Skeletal muscle satellite cell (primary cell): Measurements from ENCODE around the gene KCNT1.
A peak's percentile ranks its signal among the peaks of the same experiment; 100 is the strongest.

ENCODE experiments used
- H3K27me3 ChIP-seq: 2 replicates; pipeline ENCODE4 v1.7.0; 2013; ENCODE audit warnings: low read length; ENCODE audit not compliant: control insufficient read depth, insufficient read depth
- H3K36me3 ChIP-seq: 2 replicates; pipeline ENCODE4 v1.7.0; 2013; ENCODE audit warnings: mild to moderate bottlenecking, control low read depth, low read length; ENCODE audit not compliant: insufficient read depth
- H3K4me1 ChIP-seq: 2 replicates; pipeline ENCODE4 v1.7.0; 2013; ENCODE audit warnings: low read length; ENCODE audit not compliant: control insufficient read depth, insufficient read depth
- H3K4me2 ChIP-seq: 2 replicates; pipeline ENCODE4 v1.7.0; 2013; ENCODE audit warnings: mild to moderate bottlenecking, low read length
- H3K4me3 ChIP-seq: 2 replicates; pipeline ENCODE4 v1.7.0; 2013; ENCODE audit warnings: low read length
- H3K9ac ChIP-seq: 2 replicates; pipeline ENCODE4 v1.7.0; 2013; ENCODE audit warnings: mild to moderate bottlenecking, low read depth, low read length, moderate library complexity
- H3K9me3 ChIP-seq: replicated peaks from 2 replicates; pipeline ENCODE4 v1.7.0; 2013; ENCODE audit warnings: mild to moderate bottlenecking, control low read depth, low read length

The KCNT1 gene

DNA sequence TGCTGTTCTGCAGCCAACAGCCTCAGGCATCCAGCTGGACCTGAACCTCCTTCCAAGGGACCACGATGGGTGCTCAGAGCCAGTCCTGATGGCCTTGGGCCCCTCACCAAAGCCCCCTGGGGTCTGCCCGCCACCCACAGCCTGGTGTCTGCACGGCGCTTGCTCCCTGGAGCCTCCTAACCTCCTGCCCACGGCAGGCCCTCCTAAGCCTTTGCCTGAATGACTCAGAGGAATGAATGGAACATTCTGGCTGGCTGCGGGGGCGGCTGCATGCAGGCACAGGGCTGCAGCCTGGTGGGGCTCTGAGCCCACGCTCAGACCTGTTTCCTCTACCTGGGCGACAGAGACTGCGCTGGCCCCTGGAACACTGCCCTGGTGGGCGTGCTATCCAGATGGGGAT, 9.6 kb upstream of the KCNT1 start:
- peak overlapping the region; percentile 17 for H3K4me2 ChIP-seq
- H3K4me1 ChIP-seq, result peaks cover 8% of the 10 kb centered on the region
- peaks cover 17% of the 10 kb centered on the region for H3K27me3 ChIP-seq
- H3K4me3 ChIP-seq, result no peak overlapping the region
- no peaks in the 10 kb centered on the region for H3K9me3 ChIP-seq
- H3K36me3 ChIP-seq, result no peaks in the 10 kb centered on the region
- no peak overlapping the region for H3K9ac ChIP-seq

DNA sequence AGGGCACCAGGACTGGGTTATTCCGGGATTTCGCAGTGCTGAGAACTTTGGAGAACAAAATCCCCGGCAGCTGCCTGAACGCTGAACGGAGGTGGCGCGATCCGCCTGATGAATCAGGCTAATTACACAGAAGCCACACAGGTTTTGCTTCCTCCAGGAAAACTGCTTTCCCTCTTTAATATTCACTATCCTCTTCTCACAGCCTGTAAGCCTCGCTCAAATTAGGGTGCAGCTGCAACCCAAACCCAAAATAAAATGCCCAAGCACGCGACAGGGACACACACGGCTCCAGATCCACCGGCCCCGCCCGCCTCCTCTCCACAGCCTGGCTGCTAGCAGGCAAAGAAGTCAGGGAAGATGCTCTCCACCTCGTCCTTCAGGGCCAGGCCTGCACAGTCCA, 8.7 kb upstream of the KCNT1 start:
- Histone ChIP-seq H3K4me3 (no peak overlapping the region), H3K4me1 (peaks cover 8% of the 10 kb centered on the region), H3K36me3 (no peaks in the 10 kb centered on the region), H3K9me3 (no peaks in the 10 kb centered on the region), H3K4me2 (no peak overlapping the region), H3K27me3 (peaks cover 17% of the 10 kb centered on the region), H3K9ac (no peak overlapping the region)

GRCh38 chr9:135693771-135694170, 8.2 kb upstream of the KCNT1 start:
- peaks cover 8% of the 10 kb centered on the region for H3K4me1 ChIP-seq
- H3K9me3 ChIP-seq, result no peaks in the 10 kb centered on the region
- no peaks in the 10 kb centered on the region for H3K36me3 ChIP-seq
- peaks cover 17% of the 10 kb centered on the region for H3K27me3 ChIP-seq
- H3K9ac ChIP-seq, result no peak overlapping the region
- no peak overlapping the region for H3K4me3 ChIP-seq
- H3K4me2 ChIP-seq, result no peak overlapping the region

DNA sequence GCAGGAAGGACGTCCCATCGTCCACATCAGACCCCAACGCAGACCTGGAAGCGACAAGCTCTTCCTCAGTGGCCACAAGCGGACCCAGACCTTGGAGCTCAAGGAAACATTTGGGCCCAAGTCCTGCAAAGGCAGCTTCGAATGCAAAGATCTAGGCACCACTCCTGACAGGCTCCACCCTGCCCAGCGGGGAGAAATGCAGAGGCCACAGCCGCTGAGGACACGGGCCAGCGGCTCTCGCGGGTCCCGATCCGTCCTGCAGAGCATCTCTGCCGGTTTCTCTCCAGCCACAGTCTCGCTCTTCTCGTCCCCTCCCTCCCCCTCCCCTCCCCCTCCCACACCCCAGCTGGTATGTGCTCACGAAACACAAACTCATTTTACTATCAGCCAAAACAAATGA, 7.6 kb upstream of the KCNT1 start:
- no peak overlapping the region for H3K9ac ChIP-seq
- H3K4me3 ChIP-seq, result no peak overlapping the region
- H3K9me3 ChIP-seq, result no peaks in the 10 kb centered on the region
- no peaks in the 10 kb centered on the region for H3K36me3 ChIP-seq
- H3K4me2 ChIP-seq, result no peak overlapping the region
- peaks cover 8% of the 10 kb centered on the region for H3K4me1 ChIP-seq
- H3K27me3 ChIP-seq, result peaks cover 17% of the 10 kb centered on the region

GRCh38 chr9:135695036-135695435, 6.9 kb upstream of the KCNT1 start:
- peaks cover 17% of the 10 kb centered on the region for H3K27me3 ChIP-seq
- no peaks in the 10 kb centered on the region for H3K36me3 ChIP-seq
- no peak overlapping the region for H3K4me3 ChIP-seq
- H3K4me1 ChIP-seq, result peaks cover 8% of the 10 kb centered on the region
- H3K4me2 ChIP-seq, result no peak overlapping the region
- no peak overlapping the region for H3K9ac ChIP-seq
- no peaks in the 10 kb centered on the region for H3K9me3 ChIP-seq

DNA sequence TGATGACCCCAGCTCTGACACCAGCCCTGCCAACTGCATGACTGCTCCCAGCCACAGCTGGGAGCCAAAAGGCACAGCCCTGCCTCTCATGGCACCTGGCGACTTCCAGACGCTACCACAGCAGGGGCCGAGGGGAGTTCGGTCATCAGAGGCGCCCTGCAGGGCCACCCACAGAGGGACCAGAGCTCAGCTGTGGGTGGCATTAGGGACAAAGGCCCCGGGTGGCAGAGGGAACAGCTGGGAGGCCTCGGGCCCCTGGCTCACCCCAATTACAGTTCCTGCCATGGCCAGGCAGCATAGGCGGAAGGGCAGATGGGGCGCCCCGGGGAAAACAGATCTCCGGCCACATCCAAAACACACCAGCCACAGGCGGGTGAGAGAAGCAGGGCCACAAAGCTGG, 6.3 kb upstream of the KCNT1 start:
- Histone ChIP-seq H3K36me3 (no peaks in the 10 kb centered on the region), H3K27me3 (peaks cover 17% of the 10 kb centered on the region), H3K9ac (no peak overlapping the region), H3K4me3 (no peak overlapping the region), H3K4me1 (peaks cover 8% of the 10 kb centered on the region), H3K9me3 (no peaks in the 10 kb centered on the region), H3K4me2 (no peak overlapping the region)

DNA sequence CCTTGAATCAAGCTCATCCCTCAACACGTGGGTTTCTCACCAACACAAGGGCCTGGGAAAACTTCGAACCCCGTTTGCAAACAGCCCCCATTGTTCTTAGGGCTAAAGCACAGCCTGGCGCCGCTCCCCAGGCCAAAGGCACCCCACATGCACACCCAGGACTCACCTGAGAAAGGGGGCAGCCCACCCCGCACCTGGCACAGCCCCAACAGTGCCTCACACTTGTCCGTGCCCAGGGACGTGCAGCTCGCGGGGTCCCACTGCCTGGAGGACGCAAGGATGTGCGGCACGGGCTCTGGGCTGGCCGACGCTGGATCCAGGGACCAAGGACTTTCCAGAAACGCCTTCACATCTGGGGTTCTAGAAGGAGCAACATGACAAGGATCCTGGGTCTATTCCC, 5.5 kb upstream of the KCNT1 start:
- Histone ChIP-seq H3K9ac (no peak overlapping the region), H3K9me3 (no peaks in the 10 kb centered on the region), H3K4me1 (peaks cover 10% of the 10 kb centered on the region), H3K4me3 (no peak overlapping the region), H3K27me3 (peaks cover 17% of the 10 kb centered on the region), H3K36me3 (no peaks in the 10 kb centered on the region), H3K4me2 (no peak overlapping the region)

DNA sequence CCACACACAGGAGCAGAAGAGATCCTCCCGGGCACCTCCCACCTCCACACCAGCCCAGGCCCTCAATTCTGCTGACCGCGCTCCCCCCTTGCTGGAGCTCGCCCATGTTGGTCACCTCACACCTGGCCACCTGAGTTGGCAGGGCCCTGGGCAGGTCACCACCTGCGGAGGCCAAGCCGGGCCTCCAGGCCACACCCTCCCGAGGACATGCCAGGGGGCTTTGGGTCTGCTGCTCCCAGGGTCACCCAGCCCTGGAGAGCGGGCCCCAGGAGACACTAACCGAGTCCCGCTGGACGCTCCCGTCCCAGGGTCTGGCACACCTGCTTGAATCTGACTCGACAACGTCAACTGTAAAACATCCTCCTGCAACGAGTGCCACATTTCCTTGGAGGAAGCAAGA, 4.8 kb upstream of the KCNT1 start:
- no peaks in the 10 kb centered on the region for H3K36me3 ChIP-seq
- H3K9ac ChIP-seq, result no peak overlapping the region
- H3K4me1 ChIP-seq, result peaks cover 16% of the 10 kb centered on the region
- H3K4me2 ChIP-seq, result no peak overlapping the region
- H3K9me3 ChIP-seq, result no peaks in the 10 kb centered on the region
- peaks cover 17% of the 10 kb centered on the region for H3K27me3 ChIP-seq
- no peak overlapping the region for H3K4me3 ChIP-seq

- Histone ChIP-seq H3K36me3 (no peaks in the 10 kb centered on the region), H3K9ac (no peak overlapping the region), H3K4me3 (no peak overlapping the region), H3K27me3 (peaks cover 17% of the 10 kb centered on the region), H3K9me3 (no peaks in the 10 kb centered on the region), H3K4me2 (no peak overlapping the region), H3K4me1 (peaks cover 12% of the 10 kb centered on the region)
Measured at GRCh38 chr9:135698236-135698635, 3.7 kb upstream of the KCNT1 start.

DNA sequence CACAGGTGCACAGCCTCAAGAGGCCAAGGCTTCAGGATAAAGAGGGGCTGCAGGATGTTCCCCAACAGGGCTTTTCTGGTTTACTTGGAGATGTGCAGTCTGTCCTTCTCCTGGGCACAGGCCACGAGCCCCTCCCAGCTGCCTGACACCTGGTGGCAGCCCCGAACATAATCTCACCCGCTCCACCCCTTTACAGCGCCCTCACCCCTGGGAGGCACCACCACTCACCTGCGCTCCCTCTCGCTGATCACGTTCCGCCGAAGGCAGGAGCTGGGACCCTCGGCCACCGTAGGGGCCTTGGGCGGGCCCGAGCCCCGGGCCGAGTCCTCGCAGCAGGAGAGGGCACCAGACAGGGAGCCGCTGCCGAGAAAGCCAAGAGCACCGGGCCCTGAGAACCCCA, 3.2 kb upstream of the KCNT1 start:
- Histone ChIP-seq H3K9me3 (no peaks in the 10 kb centered on the region), H3K9ac (no peak overlapping the region), H3K27me3 (peaks cover 23% of the 10 kb centered on the region), H3K4me2 (no peak overlapping the region), H3K36me3 (no peaks in the 10 kb centered on the region), H3K4me1 (peaks cover 12% of the 10 kb centered on the region), H3K4me3 (no peak overlapping the region)

GRCh38 chr9:135699440-135699839, 2.5 kb upstream of the KCNT1 start, which contains the start of gene SOHLH1:
Gene SOHLH1 (minus strand): TSS chr9:135699481. CDS start chr9:135699467, 14 bp downstream.
- H3K27me3 ChIP-seq, result peaks cover 27% of the 10 kb centered on the region
- no peaks in the 10 kb centered on the region for H3K9me3 ChIP-seq
- no peak within 1 kb of the TSS for H3K4me3 ChIP-seq
- no peaks in the 10 kb centered on the region for H3K36me3 ChIP-seq
- H3K4me2 ChIP-seq, result no peak within 1 kb of the TSS
- H3K4me1 ChIP-seq, result peaks cover 12% of the 10 kb centered on the region
- H3K9ac ChIP-seq, result no peak within 1 kb of the TSS

- Histone ChIP-seq H3K4me1 (peaks cover 12% of the 10 kb centered on the region), H3K4me2 (no peak overlapping the region), H3K27me3 (peaks cover 33% of the 10 kb centered on the region), H3K9ac (no peak overlapping the region), H3K4me3 (no peak overlapping the region), H3K9me3 (no peaks in the 10 kb centered on the region), H3K36me3 (no peaks in the 10 kb centered on the region)
Measured at GRCh38 chr9:135700525-135700924, 1.5 kb upstream of the KCNT1 start.
